Measurements from ENCODE around the gene DMAP1.

Gene DMAP1

GRCh38 chr1:44230796-44231195, 17.5 kb downstream of the DMAP1 start:
- Histone ChIP-seq H3K4me2 (no peak overlapping the region), H3K27me3 (ENCODE audit: insufficient read depth, low read depth) (no peaks in the 10 kb centered on the region), H3K9ac (no peak overlapping the region), H3K36me3 (ENCODE audit: insufficient read depth) (no peaks in the 10 kb centered on the region), H3K79me2 (ENCODE audit: insufficient read depth, low read depth) (no peaks in the 10 kb centered on the region), H4K20me1 (ENCODE audit: insufficient read depth) (no peaks in the 10 kb centered on the region), H3K27ac (no peak overlapping the region), H3K4me3 (IDR thresholded peaks at IDR 0.05; ENCODE audit: insufficient read depth, low read depth, low read length) (no peak overlapping the region), H2AFZ (ENCODE audit: low read depth) (no peak overlapping the region), H3K4me1 (ENCODE audit: low read depth, poor library complexity, severe bottlenecking) (no peaks in the 10 kb centered on the region)
- no peak for TF ChIP-seq CTCF (conservative IDR thresholded peaks at IDR 0.05; ENCODE audit: low read depth, low read length)

- Histone ChIP-seq H4K20me1 (ENCODE audit: insufficient read depth) (no peaks in the 10 kb centered on the region), H3K4me3 (IDR thresholded peaks at IDR 0.05; ENCODE audit: insufficient read depth, low read depth, low read length) (no peak overlapping the region), H3K27ac (no peak overlapping the region), H3K9ac (no peak overlapping the region), H2AFZ (ENCODE audit: low read depth) (no peak overlapping the region), H3K27me3 (ENCODE audit: insufficient read depth, low read depth) (no peaks in the 10 kb centered on the region), H3K79me2 (ENCODE audit: insufficient read depth, low read depth) (no peaks in the 10 kb centered on the region), H3K36me3 (ENCODE audit: insufficient read depth) (no peaks in the 10 kb centered on the region), H3K4me2 (no peak overlapping the region), H3K4me1 (ENCODE audit: low read depth, poor library complexity, severe bottlenecking) (no peaks in the 10 kb centered on the region)
- TF ChIP-seq CTCF (conservative IDR thresholded peaks at IDR 0.05; ENCODE audit: low read depth, low read length): no peak
Measured at GRCh38 chr1:44233593-44233992, 20.3 kb downstream of the DMAP1 start.

- Histone ChIP-seq H3K9ac (no peak overlapping the region), H3K36me3 (ENCODE audit: insufficient read depth) (no peaks in the 10 kb centered on the region), H2AFZ (ENCODE audit: low read depth) (no peak overlapping the region), H4K20me1 (ENCODE audit: insufficient read depth) (no peaks in the 10 kb centered on the region), H3K4me1 (ENCODE audit: low read depth, poor library complexity, severe bottlenecking) (no peaks in the 10 kb centered on the region), H3K4me3 (IDR thresholded peaks at IDR 0.05; ENCODE audit: insufficient read depth, low read depth, low read length) (no peak overlapping the region), H3K4me2 (no peak overlapping the region), H3K27me3 (ENCODE audit: insufficient read depth, low read depth) (no peaks in the 10 kb centered on the region), H3K27ac (no peak overlapping the region), H3K79me2 (ENCODE audit: insufficient read depth, low read depth) (no peaks in the 10 kb centered on the region)
- no peak for TF ChIP-seq CTCF (conservative IDR thresholded peaks at IDR 0.05; ENCODE audit: low read depth, low read length)
Measured at GRCh38 chr1:44235808-44236207, 22.5 kb downstream of the DMAP1 start.

- no peak overlapping the region for H3K9ac ChIP-seq
- no peak for TF ChIP-seq CTCF (conservative IDR thresholded peaks at IDR 0.05; ENCODE audit: low read depth, low read length)
- H3K27ac ChIP-seq: no peak overlapping the region
Measured at GRCh38 chr1:44236490-44237272, 23.4 kb downstream of the DMAP1 start.

More at GRCh38 chr1:44236490-44237272, 23.4 kb downstream of the DMAP1 start:
- no peaks in the 10 kb centered on the region for H3K27me3 ChIP-seq (ENCODE audit: insufficient read depth, low read depth)
- H3K36me3 ChIP-seq (ENCODE audit: insufficient read depth): no peaks in the 10 kb centered on the region
- H3K4me1 ChIP-seq (ENCODE audit: low read depth, poor library complexity, severe bottlenecking): no peaks in the 10 kb centered on the region
- H3K4me2 ChIP-seq: no peak overlapping the region
- no peaks in the 10 kb centered on the region for H4K20me1 ChIP-seq (ENCODE audit: insufficient read depth)
- no peak overlapping the region for H3K4me3 ChIP-seq (IDR thresholded peaks at IDR 0.05; ENCODE audit: insufficient read depth, low read depth, low read length)
- no peaks in the 10 kb centered on the region for H3K79me2 ChIP-seq (ENCODE audit: insufficient read depth, low read depth)
- no peak overlapping the region for H2AFZ ChIP-seq (ENCODE audit: low read depth)

Measured in KMS-11 (cell line).